HG02610 (cell line): Measurements from ENCODE around the gene ZNF326.
A peak's percentile ranks its signal among the peaks of the same experiment; 100 is the strongest.

Experiments used
- ATAC-seq: cut with Tn5 transposase; IDR thresholded peaks from one replicate; pipeline ENCODE4 v1.9.1; 2021; ENCODE audit warnings: mild to moderate bottlenecking, moderate library complexity; ENCODE audit not compliant: unreplicated experiment

Gene ZNF326, protein sequence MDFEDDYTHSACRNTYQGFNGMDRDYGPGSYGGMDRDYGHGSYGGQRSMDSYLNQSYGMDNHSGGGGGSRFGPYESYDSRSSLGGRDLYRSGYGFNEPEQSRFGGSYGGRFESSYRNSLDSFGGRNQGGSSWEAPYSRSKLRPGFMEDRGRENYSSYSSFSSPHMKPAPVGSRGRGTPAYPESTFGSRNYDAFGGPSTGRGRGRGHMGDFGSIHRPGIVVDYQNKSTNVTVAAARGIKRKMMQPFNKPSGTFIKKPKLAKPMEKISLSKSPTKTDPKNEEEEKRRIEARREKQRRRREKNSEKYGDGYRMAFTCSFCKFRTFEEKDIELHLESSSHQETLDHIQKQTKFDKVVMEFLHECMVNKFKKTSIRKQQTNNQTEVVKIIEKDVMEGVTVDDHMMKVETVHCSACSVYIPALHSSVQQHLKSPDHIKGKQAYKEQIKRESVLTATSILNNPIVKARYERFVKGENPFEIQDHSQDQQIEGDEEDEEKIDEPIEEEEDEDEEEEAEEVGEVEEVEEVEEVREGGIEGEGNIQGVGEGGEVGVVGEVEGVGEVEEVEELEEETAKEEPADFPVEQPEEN

DNA sequence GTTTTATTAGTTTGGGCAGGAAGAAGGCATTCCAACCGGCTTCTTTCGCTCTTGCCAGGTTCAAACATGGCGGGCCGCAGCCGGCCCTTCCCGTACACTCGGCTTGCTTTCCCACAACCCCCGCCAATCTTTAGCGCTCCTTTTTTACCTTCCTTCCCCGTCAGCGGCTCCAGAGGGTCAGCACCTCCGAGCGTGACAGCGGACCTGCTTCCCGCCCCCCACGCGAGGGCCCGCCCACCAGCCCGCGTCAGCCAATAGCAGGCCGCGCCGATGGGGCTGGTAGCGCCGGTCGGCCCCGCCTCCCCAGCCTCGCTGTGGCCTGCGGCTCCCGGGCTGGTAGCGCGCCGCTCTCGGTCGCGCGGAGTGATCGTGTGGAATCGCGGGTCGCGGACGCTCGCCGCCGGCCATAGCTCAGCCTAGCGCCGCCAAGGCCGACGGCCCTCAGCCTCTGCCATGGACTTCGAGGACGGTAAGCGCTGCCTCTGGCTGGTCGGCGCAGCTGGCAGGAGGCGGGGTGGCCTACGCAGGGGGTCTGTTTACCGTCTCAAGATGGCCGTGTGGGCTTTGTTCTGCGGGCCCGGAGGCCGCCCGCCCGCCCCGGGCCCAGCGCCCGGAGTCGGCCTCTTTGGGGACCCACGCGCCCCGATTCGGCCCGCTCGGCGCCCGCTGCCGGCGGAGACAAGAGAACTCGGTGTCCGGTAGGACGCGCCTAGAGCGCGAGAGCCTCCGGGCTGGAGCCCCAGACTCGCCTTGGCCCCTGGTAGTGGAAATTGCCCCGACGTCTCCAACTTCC lies at the start of gene ZNF326:
Gene ZNF326 (plus strand): TSS at position 306 of the 793 bp plus-strand sequence. CDS start 148 bp downstream, at position 454.
- peak; percentile 97 for ATAC-seq

DNA sequence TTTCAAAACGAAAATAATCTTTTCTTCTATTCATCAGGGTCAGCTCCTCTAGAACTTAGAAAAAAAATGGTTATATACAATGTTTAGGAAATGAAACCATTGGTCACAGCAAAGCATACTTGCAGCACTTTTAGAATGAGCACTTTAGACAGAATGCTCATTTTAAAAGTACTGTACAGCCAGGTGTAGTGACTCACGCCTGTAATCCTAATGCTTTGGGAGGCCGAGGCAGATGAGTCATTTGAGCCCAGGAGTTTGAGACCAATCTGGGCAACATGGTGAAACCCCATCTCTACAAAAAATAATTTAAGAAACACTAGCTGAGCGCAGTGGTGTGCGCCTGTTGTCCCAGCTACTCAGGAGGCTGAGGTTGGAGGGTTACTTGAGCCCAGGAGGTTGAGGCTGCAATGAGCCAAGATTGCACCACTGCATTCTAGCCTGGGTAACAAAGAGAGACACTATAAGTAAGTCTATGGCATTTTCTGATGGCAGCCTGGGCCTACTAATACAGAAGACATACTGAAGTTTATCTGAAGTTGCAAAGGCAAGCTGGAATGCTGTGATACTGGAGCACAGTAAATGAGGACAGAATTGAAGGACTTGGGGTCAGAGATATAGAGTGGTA lies 48.9 kb upstream of the ZNF326 start:
- ATAC-seq, result peak; percentile 92

DNA sequence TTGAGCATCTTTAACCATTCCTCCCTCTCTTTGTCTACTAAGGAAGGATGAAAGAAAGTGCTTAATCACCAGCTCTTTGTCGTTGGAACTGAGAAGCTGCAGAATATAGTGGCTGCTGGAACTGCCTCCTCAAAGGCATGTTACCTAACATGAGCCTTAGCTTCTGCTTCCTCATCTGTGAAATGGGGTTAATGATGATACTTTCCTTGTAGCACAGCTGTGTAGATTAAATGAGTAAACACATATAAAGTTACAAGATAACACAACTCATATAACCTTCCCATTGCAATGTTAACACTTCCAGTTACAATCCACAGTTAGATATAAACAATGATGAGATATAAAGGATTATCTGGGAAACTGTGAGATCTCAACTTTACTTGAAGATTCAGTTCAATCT lies 48.4 kb upstream of the ZNF326 start:
- no peak for ATAC-seq

DNA sequence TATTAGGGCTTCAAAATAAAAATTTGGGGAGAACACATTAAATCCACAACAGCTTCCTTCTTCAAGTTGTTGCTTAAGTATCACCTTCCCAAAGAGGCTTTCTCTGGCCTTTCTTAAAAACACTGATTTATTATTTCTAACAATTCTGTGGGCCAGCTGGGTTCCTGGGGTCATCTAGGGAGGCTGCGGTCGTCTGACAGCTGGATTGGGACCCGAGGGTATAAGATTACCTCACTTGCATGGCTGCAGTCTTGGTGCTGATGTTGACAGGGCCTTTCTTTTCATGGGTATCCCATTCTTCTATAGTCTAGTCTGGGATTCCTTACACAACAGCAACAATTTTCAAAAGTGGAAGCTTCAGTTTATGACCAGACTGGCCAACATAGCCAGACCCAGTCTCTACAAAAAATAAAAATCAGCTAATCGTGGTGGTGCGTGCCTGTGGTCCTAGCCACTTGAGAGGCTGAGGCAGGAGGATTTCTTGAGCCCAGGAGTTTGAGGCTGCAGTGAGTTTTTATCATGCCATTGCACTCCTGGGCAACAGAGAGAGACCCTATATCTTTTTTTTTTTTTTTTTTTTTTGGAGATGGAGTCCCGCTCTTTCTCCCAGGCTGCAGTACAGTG lies 46.1 kb upstream of the ZNF326 start:
- no peak for ATAC-seq

DNA sequence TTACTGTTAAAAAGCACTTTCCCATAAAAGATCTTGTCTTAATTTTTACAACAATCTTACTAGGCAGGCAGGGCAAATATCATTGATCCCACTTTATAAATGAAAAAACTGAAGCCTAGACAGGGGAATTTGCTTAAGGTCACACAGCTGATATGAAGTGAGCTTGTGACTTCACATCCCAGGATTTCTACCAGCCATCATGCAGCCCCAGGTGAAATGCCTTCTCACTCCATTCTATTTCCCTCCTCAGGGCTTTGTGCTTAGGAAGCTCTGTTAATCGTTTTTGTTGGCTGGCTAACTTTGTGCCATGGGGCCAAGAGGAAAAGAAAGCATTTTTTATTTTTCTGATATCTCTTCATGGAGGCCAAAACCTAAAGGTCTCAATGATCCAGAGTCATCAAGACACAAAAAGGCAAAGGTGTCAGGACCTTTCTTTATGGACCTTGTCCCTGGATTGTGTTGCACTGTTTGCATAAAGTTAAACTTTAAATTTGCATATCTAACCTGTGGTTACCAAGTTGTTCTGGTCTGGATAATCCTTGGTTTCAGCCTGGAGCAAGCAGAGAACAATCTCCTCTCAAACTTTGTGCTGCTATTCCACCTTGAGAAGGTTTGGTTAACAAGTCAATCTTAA lies 44.8 kb upstream of the ZNF326 start:
- ATAC-seq, result no peak

DNA sequence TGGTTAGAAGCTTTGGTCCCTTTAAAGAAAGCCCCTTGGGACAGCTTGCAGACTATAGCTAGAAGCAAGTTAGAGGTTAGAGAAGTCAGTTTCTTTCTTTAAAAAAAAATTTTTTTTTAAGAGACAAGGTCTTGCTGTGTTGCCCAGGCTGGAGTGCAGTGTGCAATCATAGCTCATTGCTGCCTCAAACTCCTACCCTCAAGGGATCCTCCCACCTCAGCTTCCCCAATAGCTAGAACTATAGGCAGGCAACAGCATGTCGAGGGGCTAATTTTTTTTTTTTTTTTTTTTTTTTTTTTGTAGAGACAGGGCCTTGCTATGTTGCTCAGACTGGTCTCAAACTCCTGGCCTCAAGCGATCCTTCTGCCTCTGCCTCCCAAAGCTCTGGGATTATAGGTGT lies 44.2 kb upstream of the ZNF326 start:
- no peak for ATAC-seq

DNA sequence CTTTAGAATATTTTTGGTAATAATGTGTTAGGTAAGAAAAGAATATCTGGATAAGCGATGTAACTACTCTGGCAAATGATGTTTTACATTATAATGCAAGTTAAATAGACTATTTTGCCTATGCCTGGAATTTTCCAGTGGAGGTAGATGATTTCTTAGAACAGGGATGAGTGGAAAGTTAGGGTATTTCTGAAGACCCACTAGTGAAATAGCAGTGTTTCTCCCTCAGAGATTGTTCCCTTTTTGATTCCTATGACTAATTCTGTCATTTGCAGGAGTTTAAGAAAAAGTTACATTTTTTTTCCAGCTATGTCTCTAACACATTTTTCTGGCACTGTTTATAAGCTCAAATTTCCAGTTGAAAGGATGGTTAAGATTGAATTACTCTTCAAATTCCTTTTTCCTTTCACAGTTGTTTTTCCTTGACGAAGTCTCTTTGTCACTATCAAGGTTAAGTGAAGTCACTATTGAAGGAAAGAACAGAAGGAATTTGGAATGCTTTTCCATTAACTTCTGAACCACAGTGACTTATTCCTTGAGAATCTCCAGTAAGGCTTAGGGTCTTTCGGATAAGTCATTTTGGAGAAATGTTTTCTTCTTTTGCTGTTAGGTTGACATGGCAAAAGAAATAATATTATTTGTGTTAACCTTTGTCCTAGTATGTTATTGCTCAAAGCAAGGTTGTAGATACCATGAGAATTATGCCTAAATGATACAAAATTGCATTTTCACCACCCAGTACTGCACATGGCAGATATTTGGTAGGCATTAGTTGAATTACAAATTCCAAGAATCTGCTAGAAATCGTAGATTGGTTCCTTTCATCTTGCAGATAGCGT lies 42.9 kb upstream of the ZNF326 start:
- ATAC-seq, result no peak

DNA sequence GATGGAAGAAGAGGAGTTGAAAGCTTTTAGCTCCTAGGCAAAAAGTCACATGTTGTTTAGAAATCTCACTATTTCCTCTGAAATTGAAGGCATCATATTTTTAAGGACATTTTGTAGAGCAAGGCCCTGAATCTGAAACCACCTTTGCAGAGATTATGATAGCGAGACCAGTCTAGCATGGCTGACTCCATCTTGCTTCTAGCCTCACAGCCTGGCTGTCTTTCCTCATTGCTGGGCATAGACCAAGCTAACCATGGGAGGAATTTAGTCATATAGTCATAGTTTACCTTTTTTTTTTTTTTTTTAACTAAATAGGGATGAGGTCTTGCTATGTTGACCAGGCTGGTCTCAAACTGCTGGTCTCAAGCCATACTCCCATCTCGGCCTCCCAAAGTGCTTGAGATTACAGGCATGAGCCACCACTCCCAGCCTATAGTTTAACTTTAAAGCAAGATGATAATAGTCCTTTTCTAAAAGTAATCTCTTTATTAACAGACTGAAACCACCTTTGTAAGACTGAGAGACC lies 42.2 kb upstream of the ZNF326 start:
- peak; percentile 17 for ATAC-seq

DNA sequence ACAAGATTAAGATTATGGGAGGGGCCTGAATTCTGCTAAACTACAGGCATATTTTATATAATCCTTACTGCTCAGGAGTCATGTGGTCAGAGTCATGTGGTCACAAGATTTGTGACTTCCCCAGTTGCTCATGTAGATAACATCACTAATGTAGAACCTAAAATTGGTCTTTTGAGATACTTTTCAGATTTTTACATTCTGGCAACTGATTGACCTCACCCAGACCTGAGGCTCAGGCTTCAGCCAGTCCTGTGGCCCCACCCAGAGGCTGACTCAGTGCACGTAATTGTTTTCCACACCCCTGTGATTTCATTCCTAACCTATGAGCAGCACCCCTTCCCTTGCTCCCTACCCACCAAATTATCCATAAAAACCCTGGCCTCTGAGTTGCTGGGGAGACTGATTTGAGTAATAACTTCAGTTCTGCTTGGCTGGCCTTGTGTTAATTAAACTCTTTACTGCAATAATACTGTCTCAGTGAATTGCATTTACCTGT lies 41.7 kb upstream of the ZNF326 start:
- peak; percentile 66 for ATAC-seq

DNA sequence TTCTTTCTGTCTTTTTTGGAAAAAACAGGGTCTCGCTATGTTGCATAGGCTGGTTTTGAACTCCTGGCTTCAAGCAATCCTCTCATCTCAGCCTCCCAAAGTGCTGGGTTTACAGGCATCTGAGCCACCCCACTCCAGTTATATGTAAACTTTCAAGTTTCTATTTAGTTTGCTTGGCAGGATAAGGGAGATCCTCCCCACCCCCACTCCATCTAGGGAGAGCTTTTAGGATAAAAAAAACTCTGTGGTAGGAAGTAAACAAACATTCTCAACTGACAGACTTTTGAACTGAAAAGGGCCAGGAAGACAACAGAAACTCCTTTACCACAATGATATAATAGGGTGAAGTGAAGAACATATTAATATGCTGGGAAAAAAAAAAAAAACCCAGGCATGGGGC lies 41.0 kb upstream of the ZNF326 start:
- no peak for ATAC-seq

DNA sequence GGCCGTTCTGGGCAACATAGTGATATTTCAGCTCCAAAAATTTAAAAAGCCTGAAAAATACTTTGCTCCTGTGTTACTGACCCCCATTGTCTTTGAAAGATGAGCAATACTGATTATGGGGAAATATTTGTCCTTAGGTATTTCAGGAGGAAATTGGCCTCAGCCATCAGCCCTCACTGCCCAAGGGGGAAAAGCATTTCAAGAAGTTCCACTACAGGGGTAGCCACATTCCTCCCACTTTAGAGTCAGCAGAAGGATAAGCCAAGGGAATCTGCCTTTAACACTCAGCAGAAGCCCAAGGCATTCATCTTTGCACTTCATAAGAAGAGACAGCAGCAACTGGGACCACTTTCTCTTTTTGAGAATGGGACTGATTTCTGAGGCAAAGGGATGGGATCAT lies 40.5 kb upstream of the ZNF326 start:
- no peak for ATAC-seq

DNA sequence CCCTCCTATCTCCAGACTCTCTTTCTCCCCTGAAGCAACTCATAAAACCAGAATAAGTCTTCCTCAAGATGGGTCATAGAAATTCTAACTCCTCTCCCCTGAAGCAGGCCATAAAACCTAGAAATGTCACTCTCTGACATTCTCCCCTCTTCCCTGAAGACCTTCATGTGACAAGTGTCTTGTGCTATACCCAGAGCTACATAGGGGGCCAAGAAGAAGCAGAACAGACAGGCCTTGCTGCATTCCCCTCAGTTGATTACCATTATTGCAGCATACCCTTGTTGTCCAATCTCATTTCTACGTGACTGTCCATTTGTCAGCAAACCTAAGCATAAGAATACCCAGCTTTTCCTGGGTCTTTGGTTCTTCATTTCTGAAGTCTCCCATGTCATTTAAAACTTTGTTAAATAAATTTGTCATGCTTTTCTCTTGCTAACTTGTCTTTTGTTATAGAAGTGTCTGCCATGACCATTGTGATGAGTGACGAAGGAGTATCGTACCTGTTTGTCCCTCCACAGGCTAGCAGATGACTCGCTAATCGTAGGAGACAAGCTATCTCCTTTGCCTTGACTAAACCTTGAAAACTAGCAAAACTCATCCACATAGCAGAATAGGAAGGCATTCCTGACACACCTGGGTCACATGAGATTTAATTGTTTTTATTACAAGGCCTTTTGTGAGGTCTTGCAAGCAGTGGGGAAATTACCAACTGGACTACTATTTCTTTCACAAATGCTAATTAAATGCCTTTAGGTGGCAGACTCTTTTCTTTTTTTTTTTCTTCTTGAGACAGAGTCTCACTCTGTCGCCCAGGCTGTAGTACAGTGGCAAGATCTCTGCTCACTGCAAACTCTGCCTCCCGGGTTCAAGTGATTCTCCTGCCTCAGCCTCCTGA lies 39.4 kb upstream of the ZNF326 start:
- ATAC-seq, result no peak

DNA sequence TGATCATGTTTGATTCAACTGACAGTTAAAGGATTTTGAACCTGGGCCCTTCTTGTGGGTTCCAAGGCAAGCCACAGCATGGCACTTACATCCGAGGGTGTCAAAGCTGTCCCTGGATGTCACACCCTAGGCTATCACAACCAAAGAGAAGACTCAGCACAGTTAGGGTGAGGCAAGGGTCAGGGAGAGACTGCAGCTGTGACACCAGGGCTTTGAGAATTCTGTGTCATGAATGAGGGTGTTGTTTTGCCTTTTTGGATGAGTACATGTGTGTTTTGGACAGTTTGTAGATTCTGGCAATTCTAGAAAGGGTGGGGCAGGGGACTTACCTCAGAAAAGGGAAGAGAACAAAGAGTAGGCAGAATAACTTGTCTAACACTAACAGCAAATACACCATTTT lies 37.8 kb upstream of the ZNF326 start:
- ATAC-seq, result no peak

DNA sequence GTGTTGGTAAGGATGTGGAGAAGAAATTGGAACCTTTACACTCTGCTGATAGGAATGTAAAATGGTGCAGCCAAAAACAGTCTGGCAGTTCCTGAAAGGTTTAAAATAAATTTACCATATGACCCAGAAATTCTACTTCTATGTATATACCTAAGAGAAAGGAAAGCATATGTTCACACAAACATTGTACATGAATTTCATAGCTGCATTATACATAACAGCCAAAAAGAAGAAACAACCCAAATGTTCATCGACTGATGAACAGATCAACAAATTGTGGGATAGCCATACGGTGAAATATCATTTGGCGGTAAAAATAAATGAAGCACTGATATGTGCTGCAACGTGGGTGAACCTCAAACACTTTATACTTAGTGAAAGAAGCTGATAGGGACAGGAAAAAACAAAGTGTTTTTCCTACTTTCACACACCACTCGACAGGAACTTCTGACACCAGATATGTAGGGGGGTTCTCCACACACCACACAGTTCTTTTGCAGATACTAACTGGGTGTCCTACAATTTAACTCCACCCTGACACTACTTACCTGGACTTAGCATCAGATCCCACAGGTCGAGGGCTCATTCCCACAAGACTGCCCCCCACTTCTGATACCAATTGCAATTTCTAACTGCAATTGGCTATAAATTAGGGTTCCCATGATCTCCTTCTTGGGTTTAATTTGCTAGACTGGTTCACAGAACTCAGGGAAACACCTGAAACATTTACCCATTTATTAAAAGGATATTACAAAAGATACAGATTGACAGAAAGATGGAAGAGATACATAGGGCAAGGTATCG lies 35.9 kb upstream of the ZNF326 start:
- no peak for ATAC-seq

DNA sequence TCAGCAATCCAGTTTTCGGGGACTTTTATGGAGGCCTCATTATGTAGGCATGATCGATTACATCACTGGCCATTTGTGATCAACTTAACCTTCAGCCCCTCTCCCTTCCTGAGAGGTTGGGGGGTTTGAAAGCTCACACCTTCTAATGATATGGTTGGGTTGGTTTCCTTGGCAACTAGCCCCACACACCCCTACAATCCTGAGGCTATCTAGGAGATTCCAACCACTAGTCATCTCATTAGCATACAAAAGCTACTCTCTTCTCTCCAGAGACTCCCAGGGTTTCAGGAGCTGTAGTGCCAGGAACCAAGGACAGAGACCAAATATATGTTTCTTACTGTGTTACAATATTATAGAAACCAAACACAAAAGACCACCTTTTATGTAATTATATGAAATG lies 35.2 kb upstream of the ZNF326 start:
- ATAC-seq, result no peak

DNA sequence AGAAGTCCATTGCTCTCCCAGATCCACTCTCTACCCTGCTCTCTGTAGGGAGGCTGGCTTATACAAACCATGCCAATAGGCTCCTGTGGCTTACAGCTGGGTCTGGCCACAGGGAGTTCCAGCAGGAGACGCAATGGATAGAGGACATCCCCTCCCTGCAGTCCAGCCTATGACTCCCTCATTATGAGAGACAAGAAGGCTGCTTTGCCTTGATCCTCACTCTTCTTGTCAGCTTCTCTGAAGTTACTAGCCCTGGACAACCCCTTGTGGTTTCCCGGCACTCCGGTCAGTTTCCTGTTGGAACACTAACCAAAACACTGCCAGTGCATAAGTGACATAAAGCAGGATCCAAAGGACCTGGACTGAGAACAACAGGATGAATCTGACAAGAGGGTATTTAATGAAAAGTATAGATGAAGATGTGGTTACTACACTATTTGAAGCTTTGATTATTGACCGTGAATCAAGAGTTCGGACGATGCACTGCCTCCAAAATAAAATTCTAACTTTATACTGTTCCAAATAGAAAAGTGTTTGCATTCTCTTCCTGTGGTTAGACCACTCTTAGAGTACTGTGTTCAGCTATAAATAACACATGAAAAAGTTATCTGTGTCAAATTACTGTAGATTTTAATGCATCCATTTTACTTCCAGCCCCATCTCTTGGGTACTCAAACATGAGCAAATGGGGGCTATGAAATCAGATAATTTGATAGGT lies 32.7 kb upstream of the ZNF326 start:
- peak; percentile 64 for ATAC-seq

DNA sequence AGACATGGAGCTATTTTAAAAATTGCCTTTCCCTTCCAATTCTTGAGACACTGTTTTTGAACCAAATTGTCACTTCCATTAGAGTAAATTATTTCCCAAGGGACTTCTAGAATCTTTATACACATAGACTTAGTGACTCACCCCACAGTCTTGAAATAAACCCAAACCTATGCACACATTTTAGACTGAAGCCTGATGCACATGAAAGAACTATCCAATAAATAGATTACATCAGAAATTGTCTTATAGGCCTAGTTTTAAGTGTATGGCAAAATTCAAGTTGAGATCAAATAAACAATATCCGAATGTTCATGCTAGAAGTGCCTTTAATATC lies 32.2 kb upstream of the ZNF326 start:
- no peak for ATAC-seq
